Keratinocyte (primary cell): Measurements from ENCODE around the gene PSMD6. TPM values are rescaled to one million over a fixed set of nuclear protein-coding genes. Genes with fewer than 3 reads are reported as not detected.

Source experiments
- DNase-seq: peaks from one replicate; pipeline ENCODE4 v3.0.0-alpha.2; 2011; ENCODE audit warnings: low read depth, missing footprints, low spot score
- FAIRE-seq: peaks from 2 replicates; lab custom pipeline; 2011; peaks lifted over from hg19 to GRCh38; lab: Jason Lieb, UNC
- H2AFZ ChIP-seq: 2 replicates; pipeline ENCODE4 v1.6.0; 2012; ENCODE audit warnings: low read length, control low read depth, inconsistent platforms; ENCODE audit not compliant: control insufficient read depth
- H3K27ac ChIP-seq: 2 replicates; pipeline ENCODE4 v1.5.1; 2011; ENCODE audit warnings: low read length; ENCODE audit not compliant: control insufficient read depth, insufficient read depth
- H3K27me3 ChIP-seq: 3 replicates; pipeline ENCODE4 v1.6.0; 2011; ENCODE audit warnings: low read length; ENCODE audit not compliant: control insufficient read depth, insufficient read depth; ENCODE audit errors: extremely low read depth
- H3K36me3 ChIP-seq, 2 experiments: 2 replicates in 1 of 2; 3 replicates in 1 of 2; pipeline ENCODE4 v1.5.1; 2011; ENCODE audit warnings: low read length in 2 of 2, mild to moderate bottlenecking in 1 of 2; ENCODE audit not compliant: control insufficient read depth in 2 of 2, insufficient read depth in 2 of 2; ENCODE audit errors: extremely low read depth in 1 of 2
- H3K4me1 ChIP-seq: 3 replicates; pipeline ENCODE4 v1.5.1; 2011; ENCODE audit warnings: low read length; ENCODE audit not compliant: control insufficient read depth, insufficient read depth; ENCODE audit errors: extremely low read depth
- H3K4me2 ChIP-seq: 3 replicates; pipeline ENCODE4 v1.6.0; 2011; ENCODE audit warnings: low read depth, low read length; ENCODE audit not compliant: control insufficient read depth, insufficient read depth; ENCODE audit errors: extremely low read depth
- H3K4me3 ChIP-seq, 3 experiments: fragments of 200-600 bp in 1 of 3; sonication (generic) in 1 of 3; 2 replicates in 2 of 3; 3 replicates in 1 of 3; pipeline ENCODE4 v1.5.1; 2011 to 2016; ENCODE audit warnings: low read length in 3 of 3, mild to moderate bottlenecking in 3 of 3, control low read depth in 2 of 3, inconsistent platforms in 1 of 3, low read depth in 1 of 3, mixed read lengths in 1 of 3, mixed run types in 1 of 3, moderate library complexity in 1 of 3; ENCODE audit not compliant: control insufficient read depth in 2 of 3, insufficient read depth in 2 of 3; ENCODE audit errors: extremely low read depth in 1 of 3
- H3K79me2 ChIP-seq: 2 replicates; pipeline ENCODE4 v1.6.0; 2012; ENCODE audit warnings: low read length; ENCODE audit not compliant: control insufficient read depth, insufficient read depth
- H3K9ac ChIP-seq: 3 replicates; pipeline ENCODE4 v1.6.0; 2011; ENCODE audit warnings: low read length; ENCODE audit not compliant: control insufficient read depth, insufficient read depth; ENCODE audit errors: extremely low read depth
- H3K9me1 ChIP-seq: 3 replicates; pipeline ENCODE4 v1.6.0; 2011; ENCODE audit warnings: low read length; ENCODE audit not compliant: control insufficient read depth, insufficient read depth; ENCODE audit errors: extremely low read depth
- H3K9me3 ChIP-seq: 2 replicates; pipeline ENCODE4 v1.5.1; 2012; ENCODE audit warnings: low read depth, low read length; ENCODE audit not compliant: control insufficient read depth
- H4K20me1 ChIP-seq: 3 replicates; pipeline ENCODE4 v1.6.0; 2011; ENCODE audit warnings: low read length; ENCODE audit not compliant: control insufficient read depth, insufficient read depth; ENCODE audit errors: extremely low read depth
- CTCF ChIP-seq, 3 experiments: IDR thresholded peaks in 1 of 3; conservative IDR thresholded peaks in 1 of 3; optimal IDR thresholded peaks in 1 of 3; 2 replicates in 2 of 3; 3 replicates in 1 of 3; pipeline versions ENCODE3 to v1.5.1; 2011; ENCODE audit warnings: low read length in 3 of 3, mild to moderate bottlenecking in 3 of 3, moderate library complexity in 2 of 3, control low read depth in 1 of 3, inconsistent platforms in 1 of 3; ENCODE audit not compliant: insufficient read depth in 2 of 3; ENCODE audit errors: extremely low read depth in 1 of 3
- EZH2 ChIP-seq: IDR thresholded peaks from one replicate; pipeline ENCODE4 v1.6.1; 2012; ENCODE audit warnings: inconsistent platforms, mild to moderate bottlenecking, low read length, moderate library complexity
- dilution Hi-C: fragments of 300-500 bp; cut with MboI; formaldehyde crosslinking; loops from one replicate; pipeline ENCODE4 v1.7.0; 2020; ENCODE audit warnings: low sequenced_read_pairs; ENCODE audit not compliant: extremely low pct_ligation_motif_present
- polyA minus RNA-seq, 3 experiments: library from RNA; depleted of rRNA, polyadenylated mRNA; stranded (reverse); fragments of >200 nt; gene quantifications; 1 replicate in 1 of 3; 2 replicates in 1 of 3; 3 replicates in 1 of 3; pipeline ENCODE4 v1.2.3, GENCODE V29; 2011
- polyA plus RNA-seq, 5 experiments: library from polyadenylated mRNA; depleted of rRNA in 3 of 5; stranded (reverse) in 3 of 5; stranded (forward) in 1 of 5; unstranded in 1 of 5; fragments of >200 nt; gene quantifications; 1 replicate in 1 of 5; 2 replicates in 3 of 5; 3 replicates in 1 of 5; pipeline versions ENCODE4 v1.2.1 to v1.2.3, GENCODE V29; 2011 to 2012; ENCODE audit warnings: missing spikeins in 2 of 5, low read depth in 1 of 5, low replicate concordance in 1 of 5

Gene PSMD6
- 64.8 to 100 TPM (median 95.2 TPM) in 3 replicates for polyA plus RNA-seq
- 186 TPM for polyA plus RNA-seq (2011; ENCODE audit: low read depth)
- polyA plus RNA-seq (2011; cell fraction: cytosol; rRNA removed), result 77.2 and 96.3 TPM in 2 replicates
- 70.0 and 91.4 TPM in 2 replicates for polyA plus RNA-seq (2011; cell fraction: nucleus; rRNA removed)
- 105 and 115 TPM in 2 replicates for polyA plus RNA-seq (2012; ENCODE audit: low replicate concordance)
- 10.8 to 69.2 TPM (median 31.4 TPM) in 3 replicates for polyA minus RNA-seq
- polyA minus RNA-seq (2011; cell fraction: cytosol; rRNA and poly(A)+ RNA removed), result 59.3 TPM
- polyA minus RNA-seq (2011; cell fraction: nucleus; rRNA and poly(A)+ RNA removed), result 29.0 and 40.0 TPM in 2 replicates

GRCh38 chr3:64023187-64023860 is at the start of gene PSMD6:
Gene PSMD6, minus strand, starts transcription at chr3:64023494. Its CDS starts 75 bp downstream, at chr3:64023419.
- peaks cover 11% of the 10 kb centered on the region for H3K4me1 ChIP-seq
- FAIRE-seq (peak; percentile 36), DNase-seq (peak; percentile 42)
- dilution Hi-C loops, result no loop called here
- H3K27ac ChIP-seq, result peak within 1 kb of the TSS; percentile 92
- H3K9ac ChIP-seq, result peak within 1 kb of the TSS; percentile 96
- peaks cover 31% of the 10 kb centered on the region for H3K79me2 ChIP-seq
- H3K9me3 ChIP-seq, result no peaks in the 10 kb centered on the region
- H3K4me3 ChIP-seq, result peak within 1 kb of the TSS; percentile 96 to 98 (median 97)
- H4K20me1 ChIP-seq, result no peaks in the 10 kb centered on the region
- peaks cover 8 to 12% of the 10 kb centered on the region in 2 experiments for H3K36me3 ChIP-seq
- peaks cover 2% of the 10 kb centered on the region for H3K9me1 ChIP-seq
- H2AFZ ChIP-seq, result peak within 1 kb of the TSS; percentile 99
- no peaks in the 10 kb centered on the region for H3K27me3 ChIP-seq
- TF ChIP-seq EZH2, result no peak
- peak; percentile 97 to 100 (median 97) for TF ChIP-seq CTCF (optimal IDR thresholded peaks at IDR 0.05 in 1 of 3, IDR thresholded peaks at IDR 0.05 in 1 of 3, conservative IDR thresholded peaks at IDR 0.05 in 1 of 3; ENCODE audit: extremely low read depth in 1 of 3, insufficient read depth in 2 of 3, low read length in 3 of 3)
- H3K4me2 ChIP-seq, result peak within 1 kb of the TSS; percentile 98

GRCh38 chr3:64072126-64072525 is 48.8 kb upstream of the PSMD6 start:
- no peaks in the 10 kb centered on the region for H3K9me1 ChIP-seq
- TF ChIP-seq EZH2 (no peak), CTCF (optimal IDR thresholded peaks at IDR 0.05 in 1 of 3, IDR thresholded peaks at IDR 0.05 in 1 of 3, conservative IDR thresholded peaks at IDR 0.05 in 1 of 3; ENCODE audit: extremely low read depth in 1 of 3, insufficient read depth in 2 of 3, low read length in 3 of 3) (no peak)
- H3K4me3 ChIP-seq, result no peak overlapping the region
- H3K27me3 ChIP-seq, result no peaks in the 10 kb centered on the region
- no peak for DNase-seq
- H3K4me2 ChIP-seq, result no peak overlapping the region
- no peaks in the 10 kb centered on the region for H3K79me2 ChIP-seq
- H3K36me3 ChIP-seq, result no peaks in the 10 kb centered on the region
- H4K20me1 ChIP-seq, result no peaks in the 10 kb centered on the region
- dilution Hi-C loops, result no loop called here
- no peaks in the 10 kb centered on the region for H3K9me3 ChIP-seq
- H3K27ac ChIP-seq, result no peak overlapping the region
- H2AFZ ChIP-seq, result no peak overlapping the region
- no peak for FAIRE-seq
- no peaks in the 10 kb centered on the region for H3K4me1 ChIP-seq
- no peak overlapping the region for H3K9ac ChIP-seq
